Posterior cingulate gyrus (tissue), 11 donors: Measurements from ENCODE around the gene RNF157.

ENCODE experiments used
- DNase-seq, 10 donors: peaks; one replicate each; pipeline versions ENCODE4 v3.0.0 to v3.0.0-alpha.2; 2020 to 2021; ENCODE audit warnings: mixed read lengths in 3 of 10
- intact Hi-C: fragments of 100-400 bp; cut with DNase I; formaldehyde crosslinking; loops from one replicate; pipeline ENCODE4 v1.15.1; 2023

The RNF157 gene

DNA sequence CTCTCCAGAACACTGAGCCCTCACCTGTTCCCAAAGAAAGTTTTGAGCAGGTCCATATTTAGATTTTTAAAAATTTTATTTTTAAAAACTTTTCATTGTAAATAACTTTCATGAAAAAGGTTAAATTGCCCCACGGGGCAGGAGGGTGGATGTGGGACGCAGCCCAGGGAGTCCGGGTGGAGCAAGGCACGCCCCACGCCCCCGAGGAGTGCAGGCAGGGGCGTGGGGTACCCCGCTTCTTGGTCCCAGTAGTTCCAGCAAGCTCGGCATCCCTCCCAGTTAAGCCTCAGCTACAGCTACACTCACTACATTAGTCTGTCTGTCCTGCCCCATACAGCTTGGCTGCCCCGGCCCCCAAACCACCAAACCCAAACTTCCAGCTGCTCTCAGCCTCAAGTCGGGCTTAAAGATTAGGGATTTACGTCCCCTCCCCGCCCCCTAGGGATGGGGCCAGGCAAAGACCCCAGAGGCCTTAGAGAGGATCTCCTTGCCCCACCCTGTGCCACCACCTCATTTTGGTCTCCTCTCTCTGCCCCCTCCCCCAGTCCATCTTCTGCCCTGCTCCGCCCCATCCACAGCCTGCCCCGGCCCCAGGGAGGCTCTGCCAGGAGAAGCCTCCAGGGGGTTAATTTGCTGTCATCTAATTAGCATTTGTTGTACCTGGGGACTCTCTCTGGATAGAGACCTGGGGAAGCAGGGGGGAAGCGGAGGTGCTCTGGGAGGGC, 103.9 kb downstream of the RNF157 start:
- intact Hi-C loops = no loop called here
- peak in 2 of 10 donors; percentile 62 to 70 for DNase-seq

DNA sequence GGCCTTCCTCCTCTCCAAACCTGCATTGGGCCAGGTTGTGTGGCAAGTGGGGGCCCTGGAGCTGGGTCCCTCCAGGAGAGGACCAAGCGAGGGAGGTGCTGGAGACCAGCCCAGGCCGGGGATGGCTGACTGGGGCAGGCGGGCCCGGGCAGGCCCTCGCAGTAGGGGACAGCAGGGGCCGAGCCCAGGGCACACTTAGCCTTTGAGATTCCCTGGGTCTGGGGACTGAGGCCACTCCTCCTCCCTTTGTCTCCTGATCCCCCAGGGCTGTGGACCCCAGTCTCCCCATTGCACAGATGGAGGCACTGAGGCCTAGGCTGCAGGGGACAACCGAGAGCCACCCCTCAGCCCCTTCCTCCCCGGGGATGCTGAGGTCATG, 104.5 kb downstream of the RNF157 start:
- peak in 2 of 10 donors; percentile 30 to 58 for DNase-seq
- intact Hi-C loops = no loop called here

DNA sequence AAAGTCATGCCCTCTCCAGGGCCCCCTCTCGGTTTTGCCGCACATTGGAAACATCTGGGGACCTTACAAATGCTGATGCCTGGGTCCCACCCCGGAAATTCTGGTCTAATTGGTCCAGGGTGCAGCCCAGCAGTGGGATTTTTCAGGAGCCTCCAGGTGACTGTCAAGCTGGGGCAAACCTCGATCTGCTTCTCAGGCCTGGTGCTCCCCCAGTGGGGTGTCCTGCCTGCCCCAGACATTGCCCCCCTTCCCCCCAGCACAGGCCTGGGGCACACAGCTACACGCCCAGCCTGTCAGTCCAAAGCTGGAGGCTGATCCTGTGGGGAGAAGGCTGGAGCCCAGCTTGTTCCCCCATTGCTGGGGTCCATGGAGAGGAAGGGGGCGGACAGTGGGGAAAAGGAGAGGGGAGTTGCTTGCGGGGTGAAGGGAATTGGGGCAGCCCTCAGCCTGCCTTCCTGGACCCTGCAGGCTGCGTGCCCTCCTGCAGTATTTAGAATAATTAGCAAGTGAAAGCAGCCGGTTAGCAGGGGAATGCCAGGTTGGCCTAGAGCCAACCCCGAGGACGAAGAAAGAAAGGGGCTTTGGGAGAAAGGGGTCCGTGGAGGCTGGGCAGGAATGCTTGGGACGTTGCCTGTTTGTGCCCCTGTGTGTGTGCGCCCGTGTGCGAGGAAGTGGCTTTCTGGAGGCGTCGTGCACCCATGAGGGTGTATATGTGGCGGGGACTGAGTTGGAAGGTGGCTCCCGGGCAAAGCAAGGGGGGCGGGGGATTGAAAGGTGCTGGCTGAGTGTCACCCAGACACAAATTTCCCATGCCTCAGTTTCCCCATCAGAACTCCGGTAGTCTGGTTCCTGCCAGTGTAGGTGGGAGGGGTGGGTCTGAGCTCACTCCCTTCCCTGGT, 105.1 kb downstream of the RNF157 start:
- intact Hi-C loops = no loop called here

DNA sequence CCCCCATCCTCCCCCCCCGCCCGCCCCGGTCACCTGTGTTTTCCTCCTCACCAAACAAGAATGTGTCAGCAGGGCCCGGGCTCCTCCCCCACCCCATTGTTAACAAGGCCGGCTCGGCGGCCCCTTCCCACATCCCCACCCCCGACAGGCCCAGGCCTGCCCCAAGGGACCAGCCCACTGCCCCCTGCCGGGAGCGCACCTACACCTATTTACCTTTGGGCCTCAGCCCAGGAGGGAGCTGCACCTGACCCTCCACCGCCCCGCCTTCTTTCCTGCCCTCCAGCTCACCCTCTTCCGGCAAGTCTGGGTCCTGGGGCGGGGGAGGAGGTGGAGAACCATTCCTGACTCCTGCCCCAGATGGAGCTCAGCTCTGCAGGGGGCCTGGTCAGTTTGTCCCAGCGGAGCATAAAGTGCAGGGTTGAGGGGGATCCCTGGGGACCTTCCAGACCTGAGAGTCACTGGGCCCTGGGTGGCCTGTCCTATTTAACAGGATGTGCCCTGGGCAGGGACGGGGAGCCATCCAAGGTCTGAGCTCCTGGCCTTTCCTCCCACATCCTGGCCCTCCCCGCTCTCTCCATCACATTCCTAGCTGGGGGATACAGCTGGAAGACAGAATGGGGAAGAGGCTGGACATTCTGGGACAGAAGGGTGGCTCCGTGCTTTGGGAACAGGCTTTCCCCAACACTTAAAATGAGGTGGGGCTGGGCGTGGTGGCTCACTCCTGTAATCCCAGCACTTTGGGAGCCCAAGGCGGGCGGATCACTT, 107.5 kb downstream of the RNF157 start:
- intact Hi-C loops = no loop called here
- peak in 1 of 10 donors; percentile 58 for DNase-seq

More for the DNA sequence above, 105.1 kb downstream of the RNF157 start:
- DNase-seq = peak in 2 of 10 donors; percentile 41 to 73

DNA sequence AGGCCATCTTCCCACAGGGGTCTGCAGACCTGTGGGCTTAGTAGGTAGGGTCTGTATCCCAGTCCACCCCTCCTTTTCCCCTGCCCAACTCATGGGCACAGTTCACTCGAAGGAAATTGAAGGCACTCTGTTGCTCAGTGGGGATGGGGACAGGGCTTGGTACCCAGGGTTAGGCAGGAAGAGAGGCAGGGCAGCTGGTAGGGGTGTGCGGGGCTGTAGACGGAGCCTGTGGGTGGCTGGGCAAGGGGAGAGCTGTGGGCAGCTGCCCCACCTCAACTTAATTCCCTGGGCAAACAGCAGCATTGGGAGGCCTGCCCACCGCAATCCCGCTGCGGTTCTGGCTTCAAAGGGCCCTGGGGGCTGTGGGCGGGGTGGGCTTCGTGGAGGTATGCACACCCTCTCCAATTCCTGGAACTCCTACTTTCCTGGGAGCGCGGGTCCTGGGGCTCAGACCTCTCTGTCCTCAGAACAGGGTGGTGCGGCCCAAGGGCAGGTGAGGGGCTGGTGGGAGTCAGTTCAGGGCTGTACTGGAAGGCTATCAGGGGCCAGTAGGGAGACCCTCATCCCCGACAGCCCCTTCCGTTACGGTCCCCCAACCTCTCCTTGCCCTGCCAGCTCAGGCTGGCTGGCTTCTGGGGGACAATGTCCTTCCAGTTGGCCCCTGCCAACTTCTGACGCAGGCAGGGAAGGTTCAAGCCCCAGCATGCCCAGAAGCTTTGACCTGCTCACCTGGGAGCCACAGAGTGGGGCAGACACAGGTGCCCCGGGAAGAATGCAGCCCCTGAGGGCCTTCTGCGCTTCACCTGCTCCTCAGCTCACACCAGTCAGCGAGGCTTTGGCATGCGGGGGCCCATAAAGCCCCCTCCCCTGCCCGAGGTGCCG, 108.4 kb downstream of the RNF157 start:
- intact Hi-C loops = no loop called here
- peak in 1 of 10 donors; percentile 82 for DNase-seq

DNA sequence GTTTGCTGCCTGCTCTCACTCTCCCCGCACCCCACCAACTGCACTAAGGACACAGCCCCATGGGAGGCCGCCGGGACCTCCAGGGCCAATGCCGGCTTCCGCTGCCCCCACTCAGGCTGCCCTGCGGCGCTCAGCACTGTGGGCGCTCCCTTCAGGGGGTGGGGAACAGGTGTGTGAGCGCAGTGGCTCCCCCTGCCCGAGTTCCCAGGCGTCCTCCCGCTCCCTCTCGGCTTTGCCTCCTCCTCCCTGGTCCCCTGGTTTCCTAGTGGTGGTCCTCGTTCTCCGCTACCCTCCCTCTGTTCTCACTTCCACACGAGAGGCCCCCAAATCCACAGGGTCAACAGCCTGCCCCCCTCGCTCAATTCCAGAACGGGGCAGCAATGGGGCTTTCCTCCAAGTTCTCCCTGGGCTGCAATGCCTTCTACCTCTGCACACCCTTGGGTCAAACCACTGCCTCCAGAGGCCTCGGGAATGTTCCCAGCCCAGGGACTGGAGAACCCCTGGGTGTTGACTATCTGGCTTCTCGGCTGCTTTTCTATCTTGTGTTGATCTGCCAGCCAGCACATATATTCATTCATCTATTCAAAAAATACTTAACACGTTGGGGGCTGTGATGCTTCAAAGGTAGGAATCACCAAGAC, 109.1 kb downstream of the RNF157 start:
- DNase-seq = peak in 1 of 10 donors; percentile 59
- intact Hi-C loops = no loop called here

DNA sequence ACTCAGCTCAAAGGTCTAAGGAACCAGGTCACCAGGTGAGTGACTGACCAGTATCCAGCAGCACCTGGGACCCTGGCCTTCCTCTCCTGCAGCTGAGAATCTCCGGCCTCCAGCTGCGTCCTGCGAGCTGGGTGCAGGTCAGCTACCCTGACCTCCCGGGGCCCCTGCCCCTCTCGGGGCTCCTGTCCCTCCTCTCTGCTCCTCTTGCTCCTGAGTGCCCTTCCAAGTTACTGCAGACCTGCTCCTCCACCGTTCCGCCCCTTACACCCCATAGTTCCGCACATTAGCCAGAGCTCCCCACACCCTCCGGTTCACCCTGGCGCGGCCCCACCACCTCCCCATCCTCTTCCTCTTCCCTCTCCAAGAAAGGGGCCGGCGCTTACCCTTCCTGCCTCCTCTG, 109.8 kb downstream of the RNF157 start:
- intact Hi-C loops = no loop called here
- DNase-seq = peak in 1 of 10 donors; percentile 36

DNA sequence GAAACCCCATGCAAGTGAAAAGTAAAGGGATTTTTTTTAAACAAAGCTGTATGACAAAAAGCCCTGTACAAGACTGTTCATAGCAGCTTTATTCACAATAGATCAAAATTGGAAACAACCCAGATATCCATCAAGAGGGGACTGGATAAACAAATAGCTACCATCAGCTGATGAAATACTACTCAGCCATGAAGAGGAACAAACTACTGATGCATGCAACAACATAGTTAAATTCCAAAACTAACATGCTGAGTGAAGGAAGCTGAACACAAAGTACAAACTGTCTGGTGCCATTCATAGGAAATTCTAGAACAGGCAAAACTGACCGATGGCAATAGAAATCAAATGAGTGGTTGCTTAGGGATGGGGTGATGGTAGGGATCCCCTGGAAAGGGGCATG, 114.4 kb downstream of the RNF157 start:
- intact Hi-C loops = no loop called here
- DNase-seq = no peak

DNA sequence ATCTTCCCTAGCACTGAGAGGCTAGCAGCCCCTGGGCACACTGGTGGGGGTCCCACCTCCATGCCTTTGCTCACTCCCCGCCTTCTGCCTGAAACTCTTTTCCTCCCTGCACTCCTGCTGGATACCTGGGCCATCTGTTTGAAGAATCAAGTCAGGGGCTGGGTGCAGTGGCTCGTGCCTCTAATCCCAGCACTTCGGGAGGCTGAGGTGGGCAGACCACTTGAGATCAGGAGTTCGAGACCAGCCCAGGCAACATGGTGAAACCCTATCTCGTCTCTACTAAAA, 115.0 kb downstream of the RNF157 start:
- intact Hi-C loops = no loop called here
- DNase-seq = peak in 1 of 10 donors; percentile 44

DNA sequence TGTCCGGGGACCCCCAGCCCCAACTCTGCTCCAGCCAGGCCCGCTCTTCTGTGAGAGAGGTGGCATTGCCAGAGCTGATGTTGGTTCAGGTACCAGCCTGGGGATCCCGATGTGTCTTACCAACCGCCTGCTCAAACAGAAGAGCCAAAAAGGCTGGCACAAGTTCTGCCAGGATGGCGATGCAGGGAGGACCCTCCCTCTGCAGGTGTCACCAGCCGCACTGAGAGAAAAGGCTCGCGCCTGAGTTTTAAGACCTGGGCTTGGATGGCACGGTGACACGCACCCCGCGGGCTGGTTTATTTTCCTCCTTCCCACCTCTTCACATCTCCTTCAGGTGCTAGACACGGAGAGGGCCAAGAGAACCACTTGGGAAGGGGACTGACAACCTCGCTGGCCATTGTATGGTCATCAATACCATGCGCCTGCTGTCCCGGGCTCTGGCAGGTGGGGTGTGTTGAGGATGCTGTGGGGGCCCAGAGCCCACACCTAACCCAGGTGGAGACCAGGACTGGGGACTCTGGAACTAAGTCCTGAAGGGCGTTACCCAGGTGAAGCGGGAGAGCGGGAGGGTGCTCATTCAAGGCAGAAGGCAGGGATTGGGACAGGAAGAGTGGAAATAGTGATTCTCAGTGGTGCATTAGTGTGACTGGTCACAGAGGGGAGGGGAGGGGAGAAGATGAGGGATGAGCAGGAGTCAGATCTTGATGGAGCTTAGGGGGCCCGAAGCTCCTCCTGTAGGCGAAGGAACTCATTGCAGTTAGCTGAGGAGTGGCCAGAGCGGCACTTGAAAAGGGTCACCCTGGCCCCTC, 115.5 kb downstream of the RNF157 start:
- intact Hi-C loops = no loop called here
- DNase-seq = peak in 1 of 10 donors; percentile 56

DNA sequence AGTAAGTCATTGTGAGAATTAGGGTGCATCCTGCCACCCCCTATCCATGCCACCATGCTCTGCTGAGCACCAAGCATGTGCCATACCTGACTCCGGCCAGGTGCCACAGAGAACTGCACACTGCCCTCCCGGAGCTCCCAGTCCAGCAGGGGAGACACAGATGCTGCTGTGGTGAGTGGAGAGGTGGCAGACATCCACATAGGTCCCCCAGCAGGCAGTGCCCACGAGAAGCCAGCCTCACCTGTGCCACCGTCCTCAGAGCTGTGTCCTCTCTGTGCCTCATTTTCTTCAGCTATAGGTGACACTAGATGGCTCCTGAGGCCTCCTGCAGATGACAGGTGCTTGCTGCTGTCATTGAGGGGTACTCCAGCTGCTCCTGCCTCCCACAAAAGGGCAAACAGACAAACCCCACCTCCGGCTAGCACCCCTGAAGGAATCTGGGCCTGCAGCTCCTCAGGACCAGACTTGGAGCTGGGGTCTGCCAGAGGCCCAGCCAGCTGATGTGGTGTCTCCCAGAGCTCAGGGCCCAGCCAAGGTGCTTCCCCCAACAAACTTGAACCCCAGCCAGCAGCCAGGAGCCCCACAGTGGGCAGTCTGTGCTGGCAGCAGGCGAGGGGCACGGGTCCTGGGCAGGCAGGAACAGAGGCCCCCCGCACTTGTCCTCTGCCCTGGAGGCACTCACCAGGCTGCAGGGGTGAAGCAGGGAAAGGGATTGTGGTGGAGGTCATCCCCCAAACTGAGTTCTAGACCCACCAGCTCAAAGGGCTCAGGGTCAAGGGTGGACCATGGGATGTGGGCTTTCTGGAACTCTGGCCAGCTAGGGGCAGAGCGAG, 116.3 kb downstream of the RNF157 start:
- intact Hi-C loops = no loop called here
- peak in 1 of 10 donors; percentile 49 for DNase-seq

DNA sequence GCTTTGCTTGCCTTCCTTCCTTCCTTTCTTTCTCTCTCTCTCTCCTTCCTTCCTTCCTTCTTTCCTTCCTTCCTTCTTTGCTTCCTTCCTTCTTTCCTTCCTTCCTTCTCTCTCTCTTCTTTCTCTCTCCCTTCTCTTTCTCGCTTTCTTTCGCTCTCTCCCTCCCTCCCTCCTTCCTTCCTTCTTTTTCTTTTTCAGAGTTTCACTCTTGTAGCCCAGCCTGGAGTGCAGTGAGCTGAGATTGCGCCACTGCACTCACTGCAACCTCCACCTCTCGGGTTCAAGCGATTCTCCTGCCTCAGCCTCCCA, 117.1 kb downstream of the RNF157 start:
- intact Hi-C loops = no loop called here
- no peak for DNase-seq

DNA sequence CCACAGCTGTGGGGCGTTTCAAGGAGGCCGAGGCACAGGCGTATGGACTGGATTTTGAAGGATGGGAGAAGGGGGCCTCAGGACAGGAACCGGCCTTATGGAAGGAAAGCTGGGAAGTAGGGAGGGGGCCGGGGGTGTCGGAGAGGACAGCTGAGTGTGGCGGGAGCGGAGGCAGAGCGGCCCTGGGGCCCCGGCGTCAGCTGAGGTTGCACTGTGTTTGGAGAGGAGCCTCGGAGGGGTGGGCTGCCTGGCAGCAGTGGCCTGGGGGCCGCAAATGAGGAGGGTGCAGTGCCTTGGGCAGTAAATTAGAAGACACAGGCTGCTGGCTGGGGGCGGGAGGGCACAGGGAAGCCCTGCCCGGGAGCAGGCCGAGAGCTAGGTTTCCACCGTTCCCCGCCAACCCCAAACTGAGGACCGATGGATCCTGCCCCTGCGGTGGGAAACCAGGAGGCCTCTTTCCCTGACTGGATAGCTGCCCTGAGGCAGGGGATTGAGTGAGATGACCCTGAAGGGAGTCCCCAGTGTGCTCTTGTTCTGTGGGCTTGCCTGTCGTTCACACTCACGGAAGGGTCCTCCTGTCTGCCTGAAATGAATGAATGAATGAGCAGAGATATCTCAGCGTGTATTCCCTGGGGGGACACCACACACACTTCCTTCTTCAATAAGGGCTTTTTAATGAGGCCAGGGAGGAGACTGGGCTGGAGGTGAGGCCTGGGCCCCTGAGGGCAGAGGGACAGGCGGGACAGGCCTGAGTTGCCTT, 117.7 kb downstream of the RNF157 start:
- peak in 2 of 10 donors; percentile 65 for DNase-seq
- intact Hi-C loops = no loop called here

DNA sequence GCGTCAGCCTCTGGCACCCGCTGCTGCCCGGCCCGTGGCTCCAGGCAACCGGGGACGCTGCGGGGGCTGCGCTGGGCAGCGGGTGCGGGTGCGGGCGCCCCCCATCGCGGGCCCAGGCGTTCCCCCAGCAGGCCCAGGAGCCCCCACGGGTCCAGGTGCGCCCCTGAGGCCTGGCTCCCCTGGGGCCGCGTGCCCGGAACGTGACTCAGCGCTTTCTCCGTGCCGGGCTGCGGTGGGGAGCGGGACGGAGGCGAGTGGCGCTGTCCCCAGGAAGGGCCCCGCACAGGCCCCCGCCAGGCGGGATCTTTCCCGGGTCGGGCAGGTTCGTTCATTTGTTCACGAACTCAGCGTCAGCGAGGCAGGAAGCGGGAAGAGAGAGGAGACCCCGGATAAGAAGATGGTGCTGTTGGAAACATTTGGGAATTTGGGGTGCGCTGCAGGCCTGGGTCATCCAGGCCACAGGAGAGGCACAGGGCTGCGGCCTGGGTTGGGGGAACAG, 118.3 kb downstream of the RNF157 start:
- intact Hi-C loops = loop anchor here (1.0 kb wide), 2 partner anchors 60 to 157 kb away; no protein-coding TSS in a partner anchor
- peak in 3 of 10 donors; percentile 34 to 84 (median 73) for DNase-seq

DNA sequence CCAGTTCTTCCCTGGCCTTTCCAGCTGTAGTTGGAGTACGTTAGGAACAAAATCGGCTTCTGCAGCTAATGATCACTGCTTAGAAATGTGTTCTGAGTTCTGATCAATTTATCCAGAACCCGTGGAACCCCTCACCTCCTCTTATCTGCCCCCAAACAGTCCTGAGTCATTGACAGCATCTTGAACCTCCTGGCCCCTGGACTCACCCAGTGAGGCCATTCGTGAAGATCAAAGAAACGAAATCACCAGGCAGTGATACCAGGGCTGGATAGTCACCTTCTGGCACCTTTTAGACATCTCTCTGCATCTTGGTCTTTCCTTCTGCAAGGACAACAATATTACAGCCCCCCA, 119.7 kb downstream of the RNF157 start:
- intact Hi-C loops = loop anchor here (1.0 kb wide), 2 partner anchors 62 to 159 kb away; no protein-coding TSS in a partner anchor

DNA sequence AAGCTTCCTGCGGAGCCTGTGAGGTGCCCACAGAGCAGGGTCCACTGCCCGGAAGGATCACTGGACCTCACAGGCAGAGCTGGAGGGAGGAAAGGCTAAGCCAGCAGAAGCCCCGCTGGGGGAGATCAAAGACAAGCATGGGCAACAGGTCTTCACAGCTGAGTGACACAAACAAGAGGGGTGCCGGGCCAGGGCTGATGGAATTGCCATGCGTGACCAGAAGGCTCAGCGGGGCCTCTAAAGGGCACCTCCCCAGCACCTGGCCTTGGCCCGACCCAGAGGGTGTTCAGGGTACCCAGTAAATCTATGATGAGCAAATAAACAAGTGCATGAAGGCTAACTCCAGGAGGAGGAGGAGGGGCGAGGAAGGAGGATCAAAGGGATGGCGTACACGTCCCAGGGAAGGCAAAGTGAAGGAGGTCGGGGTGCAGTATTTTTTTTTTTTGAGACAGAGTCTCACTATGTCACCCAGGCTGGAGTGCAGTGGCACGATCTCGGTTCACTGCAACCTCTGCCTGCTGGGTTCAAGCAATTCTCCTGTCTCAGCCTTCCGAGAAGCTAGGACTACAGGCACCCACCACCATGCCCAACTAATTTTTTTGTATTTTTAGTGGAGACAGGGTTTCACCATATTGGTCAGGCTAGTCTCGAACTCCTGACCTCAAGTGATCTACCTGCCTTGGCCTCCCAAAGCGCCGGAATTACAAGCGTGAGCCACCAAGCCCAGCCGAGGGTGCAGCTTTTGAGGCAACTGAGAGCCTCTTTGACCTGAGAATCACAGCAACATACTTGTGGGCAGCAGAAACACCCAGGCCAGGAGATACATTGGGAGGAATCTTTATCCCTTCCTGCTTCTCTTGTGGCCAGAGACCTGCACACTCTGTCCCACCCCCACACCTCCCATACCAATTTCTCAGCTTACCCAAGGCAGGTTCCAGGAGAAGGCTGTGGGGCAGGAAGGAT, 120.6 kb downstream of the RNF157 start:
- intact Hi-C loops = no loop called here
- peak in 1 of 10 donors; percentile 73 for DNase-seq

More for the DNA sequence above, 119.7 kb downstream of the RNF157 start:
- DNase-seq = peak in 1 of 10 donors; percentile 3
